Ishikawa (cell line): ENCODE measurements around the gene ZNF423.

Experiments
- CEBPB ChIP-seq: IDR thresholded peaks from 2 replicates; pipeline ENCODE4 v1.6.1; 2012
- CREB1 ChIP-seq: IDR thresholded peaks from 2 replicates; pipeline ENCODE4 v1.6.1; 2012; ENCODE audit warnings: low read depth
- EGR1 ChIP-seq: IDR thresholded peaks from 2 replicates; pipeline ENCODE4 v1.6.1; 2012
- EP300 ChIP-seq: IDR thresholded peaks from 2 replicates; pipeline ENCODE4 v1.6.1; 2012; ENCODE audit warnings: borderline replicate concordance
- FOXM1 ChIP-seq: IDR thresholded peaks from 2 replicates; pipeline ENCODE4 v1.6.1; 2012; ENCODE audit warnings: low read depth, borderline replicate concordance
- MAX ChIP-seq: IDR thresholded peaks from 2 replicates; pipeline ENCODE4 v1.6.1; 2012
- NFIC ChIP-seq: IDR thresholded peaks from 2 replicates; pipeline ENCODE4 v1.6.1; 2012
- RAD21 ChIP-seq: IDR thresholded peaks from 2 replicates; pipeline ENCODE4 v1.6.1; 2012; ENCODE audit warnings: low read depth
- REST ChIP-seq: IDR thresholded peaks from 2 replicates; pipeline ENCODE4 v1.6.1; 2012; ENCODE audit warnings: low read depth, mild to moderate bottlenecking
- TAF1 ChIP-seq: IDR thresholded peaks from 2 replicates; pipeline ENCODE4 v1.6.1; 2012; ENCODE audit warnings: low read depth, mild to moderate bottlenecking
- TCF12 ChIP-seq: IDR thresholded peaks from 2 replicates; pipeline ENCODE4 v1.6.1; 2012; ENCODE audit warnings: low read depth
- TEAD4 ChIP-seq: IDR thresholded peaks from 2 replicates; pipeline ENCODE4 v1.6.1; 2012
- USF1 ChIP-seq: IDR thresholded peaks from 2 replicates; pipeline ENCODE4 v1.6.1; 2012
- YY1 ChIP-seq: IDR thresholded peaks from 2 replicates; pipeline ENCODE4 v1.6.1; 2012; ENCODE audit warnings: low read depth
- ZBTB7A ChIP-seq: IDR thresholded peaks from 2 replicates; pipeline ENCODE4 v1.6.1; 2012; ENCODE audit warnings: low read depth

Gene ZNF423

GRCh38 chr16:49876716-49877129 is 20.8 kb upstream of the ZNF423 start:
- TF ChIP-seq NFIC (no peak), TEAD4 (no peak), CREB1 (no peak), ZBTB7A (no peak; the same call in 1 of the 2 replicates), RAD21 (peak; percentile 66; the same call in 1 of the 2 replicates), FOXM1 (no peak)

GRCh38 chr16:49875806-49876715 is 20.1 kb upstream of the ZNF423 start:
- TF ChIP-seq USF1 (no peak; the same call in 1 of the 2 replicates), CEBPB (no peak), RAD21 (no peak), TCF12 (peak; percentile 84), TEAD4 (peak; percentile 91), NFIC (peak; percentile 24), TAF1 (peak; percentile 12; the same call in 1 of the 2 replicates), YY1 (no peak), CREB1 (no peak), FOXM1 (peak; percentile 21; the same call in 1 of the 2 replicates), EP300 (peak; percentile 86), EGR1 (no peak), ZBTB7A (peak; percentile 96), MAX (peak; percentile 98), REST (no peak)

- TF ChIP-seq YY1 (no peak), EP300 (no peak), REST (no peak), MAX (no peak), EGR1 (no peak), RAD21 (no peak), FOXM1 (no peak), USF1 (no peak), CEBPB (no peak), CREB1 (no peak), ZBTB7A (no peak), NFIC (no peak), TCF12 (no peak)
Observed at GRCh38 chr16:49874613-49875237, 18.8 kb upstream of the ZNF423 start.

GRCh38 chr16:49869731-49870130 is 13.8 kb upstream of the ZNF423 start:
- no peak for TF ChIP-seq YY1
- no peak for TF ChIP-seq CREB1
- no peak for TF ChIP-seq EGR1

- TF ChIP-seq USF1 = no peak
- no peak for TF ChIP-seq YY1
- TF ChIP-seq EP300 = no peak
- no peak for TF ChIP-seq RAD21
- TF ChIP-seq NFIC = no peak
- TF ChIP-seq MAX = no peak
- no peak for TF ChIP-seq EGR1
- no peak for TF ChIP-seq CREB1
- no peak for TF ChIP-seq TCF12
- TF ChIP-seq TAF1 = no peak
- no peak for TF ChIP-seq CEBPB
- no peak for TF ChIP-seq ZBTB7A
- TF ChIP-seq REST = no peak
- TF ChIP-seq TEAD4 = no peak
Observed at GRCh38 chr16:49867796-49868668, 12.1 kb upstream of the ZNF423 start.
